ENCODE data around the gene HSD11B1. TPM values are rescaled to one million over a fixed set of nuclear protein-coding genes. Genes with fewer than 3 reads are reported as not detected.

HSD11B1 gene
- total and polyA plus RNA-seq, 12 donors: 0.59 to 15.7 (median 3.0) TPM

GRCh38 chr1:209689477-209689876 lies 15.2 kb upstream of the HSD11B1 start:
- H3K27ac ChIP-seq: peak overlapping the region in 2 of 10 donors; percentile 6 to 45
- peaks cover 0 to 52% (median 30%) of the 10 kb centered on the region in 9 donors for H3K4me1 ChIP-seq
- no peaks in the 10 kb centered on the region for H3K27me3 ChIP-seq
- ATAC-seq (no peak), DNase-seq (no peak)
- H3K9me3 ChIP-seq: no peaks in the 10 kb centered on the region
- H3K36me3 ChIP-seq: no peaks in the 10 kb centered on the region
- TF ChIP-seq CTCF (IDR thresholded peaks at IDR 0.05): no peak
- H3K4me3 ChIP-seq: no peak overlapping the region
- intact Hi-C loops (cut with DNase I): loop anchor here in 4 of 10 donors (5.0 to 10.0 kb wide), 4 partner anchors 42 to 102 kb away; no protein-coding TSS in a partner anchor
- 49 to 52% methylated on average over 4 of the region's 4 CpGs for WGBS, 2 donors

DNA sequence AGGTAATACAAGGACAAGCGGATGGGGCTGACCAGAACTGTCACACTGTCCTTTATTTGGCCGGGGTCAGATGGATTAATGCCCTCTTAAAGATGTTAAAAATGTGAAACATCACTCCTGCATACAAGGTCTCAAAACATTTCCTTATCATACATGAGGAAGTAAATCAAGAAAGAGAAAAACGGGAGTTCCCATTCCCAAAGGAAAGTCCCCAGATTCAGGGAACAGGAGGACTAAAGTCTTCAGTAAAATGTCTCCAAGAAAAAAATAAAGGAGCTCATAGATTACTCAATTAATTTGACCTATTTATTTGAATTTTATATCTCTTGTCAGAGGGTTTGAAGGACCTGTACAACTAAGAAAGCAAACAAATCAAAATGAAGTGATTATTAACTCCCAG lies 13.4 kb upstream of the HSD11B1 start:
- 61 to 75% methylated on average over 3 of the region's 3 CpGs for WGBS, 2 donors
- DNase-seq: no peak
- no peaks in the 10 kb centered on the region for H3K9me3 ChIP-seq
- H3K27ac ChIP-seq: no peak overlapping the region
- H3K36me3 ChIP-seq: no peaks in the 10 kb centered on the region
- peaks cover 0 to 43% (median 23%) of the 10 kb centered on the region in 9 donors for H3K4me1 ChIP-seq
- no peak for ATAC-seq
- intact Hi-C loops (cut with DNase I): loop anchor here (5.0 to 10.0 kb wide), 8 partner anchors 49 to 109 kb away; partner anchors contain the start of gene CAMK1G (in 1 of the 10)
- TF ChIP-seq CTCF (IDR thresholded peaks at IDR 0.05): no peak
- H3K27me3 ChIP-seq: no peaks in the 10 kb centered on the region
- no peak overlapping the region for H3K4me3 ChIP-seq

DNA sequence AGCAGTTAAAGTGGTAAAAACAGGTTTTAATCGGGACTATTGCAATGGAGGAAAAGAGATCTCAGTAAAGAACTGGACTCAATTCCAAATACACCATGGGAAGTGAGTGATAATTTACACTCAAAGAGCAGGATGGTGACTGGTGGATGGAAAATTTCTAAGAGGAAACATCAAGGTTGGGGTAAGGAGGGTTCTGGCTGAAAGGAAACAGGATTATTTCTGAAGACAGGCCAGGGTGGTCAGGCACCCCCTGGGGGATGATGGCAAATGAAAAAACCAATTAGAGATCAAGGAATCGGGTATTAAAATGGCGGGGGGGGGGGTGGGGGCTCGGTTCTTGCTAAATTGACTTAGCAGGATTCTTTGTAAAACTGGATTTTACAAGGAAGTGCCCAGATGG lies 12.3 kb upstream of the HSD11B1 start:
- peak overlapping the region in 4 of 10 donors; percentile 6 to 69 (median 18) for H3K27ac ChIP-seq
- 52 to 64% methylated on average over 4 of the region's 4 CpGs for WGBS, 2 donors
- H3K27me3 ChIP-seq: no peaks in the 10 kb centered on the region
- no peak overlapping the region for H3K4me3 ChIP-seq
- H3K36me3 ChIP-seq: no peaks in the 10 kb centered on the region
- ATAC-seq (no peak), DNase-seq (no peak)
- intact Hi-C loops (cut with DNase I): loop anchor here (1.0 to 10.0 kb wide), 12 partner anchors 50 to 117 kb away; partner anchors contain the start of gene CAMK1G (in 1 of the 10)
- no peaks in the 10 kb centered on the region for H3K9me3 ChIP-seq
- TF ChIP-seq CTCF (IDR thresholded peaks at IDR 0.05): no peak
- H3K4me1 ChIP-seq: peaks cover 0 to 43% (median 24%) of the 10 kb centered on the region in 9 donors

- Histone ChIP-seq H3K9me3 (no peaks in the 10 kb centered on the region), H3K36me3 (no peaks in the 10 kb centered on the region), H3K27me3 (no peaks in the 10 kb centered on the region), H3K4me3 (no peak overlapping the region), H3K27ac (peak overlapping the region in 2 of 10 donors; percentile 5 to 69), H3K4me1 (peaks cover 0 to 36% (median 19%) of the 10 kb centered on the region in 9 donors)
- peak; percentile 64 to 94 (median 86) for TF ChIP-seq CTCF (IDR thresholded peaks at IDR 0.05)
- DNase-seq (peak; percentile 60 to 86), ATAC-seq (peak; percentile 46 to 79 (median 65))
- WGBS, 2 donors: 0 to 1% methylated on average over 3 of the region's 3 CpGs
- intact Hi-C loops (cut with DNase I): loop anchor here (1.0 to 10.0 kb wide), 14 partner anchors 51 to 118 kb away; partner anchors contain the start of gene CAMK1G (in 1 of the 10)
Measured at GRCh38 chr1:209692745-209693504, 11.7 kb upstream of the HSD11B1 start.
